Astrocyte (in vitro differentiated cells and primary cell): ENCODE results near the gene YPEL1. TPM values are rescaled to one million over a fixed set of nuclear protein-coding genes. Genes with fewer than 3 reads are reported as not detected.

ENCODE experiments used
- DNase-seq: peaks from one replicate; pipeline ENCODE4 v3.0.0-alpha.2; 2010; ENCODE audit warnings: low read depth
- FAIRE-seq: peaks from 2 replicates; lab custom pipeline; 2011; peaks lifted over from hg19 to GRCh38; lab: Jason Lieb, UNC
- H2AFZ ChIP-seq: 2 replicates; pipeline ENCODE4 v1.6.0; 2012; ENCODE audit warnings: low read depth, low read length, inconsistent platforms
- H3K27ac ChIP-seq: 2 replicates; pipeline ENCODE4 v1.5.1; 2011; ENCODE audit warnings: low read depth, low read length, inconsistent platforms
- H3K27me3 ChIP-seq: 2 replicates; pipeline ENCODE4 v1.6.0; 2011; ENCODE audit warnings: low read length, inconsistent platforms; ENCODE audit not compliant: insufficient read depth
- H3K36me3 ChIP-seq: 2 replicates; pipeline ENCODE4 v1.5.1; 2011; ENCODE audit warnings: low read length, inconsistent platforms; ENCODE audit not compliant: insufficient read depth
- H3K4me1 ChIP-seq: 2 replicates; pipeline ENCODE4 v1.5.1; 2011; ENCODE audit warnings: low read length, inconsistent platforms; ENCODE audit not compliant: insufficient read depth
- H3K4me2 ChIP-seq: 2 replicates; pipeline ENCODE4 v1.6.0; 2012; ENCODE audit warnings: low read length, inconsistent platforms
- H3K4me3 ChIP-seq: 2 replicates; pipeline ENCODE4 v1.5.1; 2011; ENCODE audit warnings: low read depth, mild to moderate bottlenecking, low read length, inconsistent platforms; ENCODE audit not compliant: insufficient read depth
- H3K79me2 ChIP-seq: 2 replicates; pipeline ENCODE4 v1.6.0; 2012; ENCODE audit warnings: mild to moderate bottlenecking, low read length, inconsistent platforms; ENCODE audit not compliant: insufficient read depth
- H3K9ac ChIP-seq: 2 replicates; pipeline ENCODE4 v1.6.0; 2012; ENCODE audit warnings: mild to moderate bottlenecking, low read length, inconsistent platforms
- H3K9me3 ChIP-seq: 2 replicates; pipeline ENCODE4 v1.5.1; 2012; ENCODE audit warnings: low read depth, mild to moderate bottlenecking, low read length, inconsistent platforms; ENCODE audit not compliant: insufficient read depth
- H4K20me1 ChIP-seq: 2 replicates; pipeline ENCODE4 v1.6.0; 2012; ENCODE audit warnings: low read length, inconsistent platforms; ENCODE audit not compliant: insufficient read depth
- H3K27ac Mint-ChIP-seq: one replicate; pipeline ENCODE4 v1.8.0; 2021; ENCODE audit warnings: mild to moderate bottlenecking, mixed read lengths; ENCODE audit not compliant: unreplicated experiment
- H3K27me3 Mint-ChIP-seq: one replicate; pipeline ENCODE4 v1.8.0; 2021; ENCODE audit warnings: low read depth, mixed read lengths; ENCODE audit not compliant: unreplicated experiment
- H3K36me3 Mint-ChIP-seq: one replicate; pipeline ENCODE4 v1.8.0; 2021; ENCODE audit warnings: low read depth, mixed read lengths; ENCODE audit not compliant: unreplicated experiment
- H3K4me1 Mint-ChIP-seq: one replicate; pipeline ENCODE4 v1.8.0; 2021; ENCODE audit warnings: low read depth, mixed read lengths; ENCODE audit not compliant: unreplicated experiment
- H3K4me3 Mint-ChIP-seq: one replicate; pipeline ENCODE4 v1.8.0; 2021; ENCODE audit warnings: mild to moderate bottlenecking, moderate library complexity, mixed read lengths; ENCODE audit not compliant: unreplicated experiment
- H3K9me3 Mint-ChIP-seq: one replicate; pipeline ENCODE4 v1.8.0; 2021; ENCODE audit warnings: mild to moderate bottlenecking, mixed read lengths; ENCODE audit not compliant: unreplicated experiment
- CTCF ChIP-seq: IDR thresholded peaks from 2 replicates; pipeline ENCODE4 v1.5.1; 2011; ENCODE audit warnings: low read depth, mild to moderate bottlenecking, inconsistent platforms, low read length, moderate library complexity; ENCODE audit not compliant: insufficient read depth
- EZH2 ChIP-seq: IDR thresholded peaks from 2 replicates; pipeline ENCODE4 v1.6.1; 2012; ENCODE audit warnings: mild to moderate bottlenecking, low read length, inconsistent platforms; ENCODE audit not compliant: insufficient read depth
- total RNA-seq: library from RNA; stranded (reverse); gene quantifications from 2 replicates; pipeline ENCODE4 v1.2.1, GENCODE V29; 2021

The YPEL1 gene
- total RNA-seq, 1 donor from 2014 or later: 0.86 TPM

GRCh38 chr22:21681566-21682370, 53.8 kb downstream of the YPEL1 start:
- H3K27me3 ChIP-seq: no peaks in the 10 kb centered on the region
- Mint-ChIP-seq H3K9me3 (no peaks in the 10 kb centered on the region), H3K27me3 (no peaks in the 10 kb centered on the region), H3K4me1 (peaks cover 4% of the 10 kb centered on the region), H3K27ac (no peak overlapping the region), H3K4me3 (no peak overlapping the region), H3K36me3 (peaks cover 17% of the 10 kb centered on the region)
- no peak overlapping the region for H3K9ac ChIP-seq
- no peak overlapping the region for H3K4me3 ChIP-seq
- DNase-seq (no peak), FAIRE-seq (no peak)
- no peak overlapping the region for H2AFZ ChIP-seq
- peaks cover 4% of the 10 kb centered on the region for H3K4me1 ChIP-seq
- H3K4me2 ChIP-seq: no peak overlapping the region
- H4K20me1 ChIP-seq: peaks cover 14% of the 10 kb centered on the region
- TF ChIP-seq EZH2: no peak
- TF ChIP-seq CTCF: no peak
- no peaks in the 10 kb centered on the region for H3K36me3 ChIP-seq
- H3K79me2 ChIP-seq: no peaks in the 10 kb centered on the region
- H3K9me3 ChIP-seq: no peaks in the 10 kb centered on the region
- no peak overlapping the region for H3K27ac ChIP-seq

- no peak overlapping the region for H3K9ac ChIP-seq
- peaks cover 24% of the 10 kb centered on the region for H3K36me3 Mint-ChIP-seq
- peaks cover 4% of the 10 kb centered on the region for H3K4me1 ChIP-seq
- no peak overlapping the region for H3K27ac Mint-ChIP-seq
- H3K9me3 Mint-ChIP-seq: no peaks in the 10 kb centered on the region
- H3K27ac ChIP-seq: no peak overlapping the region
- no peak for TF ChIP-seq CTCF
- no peak for TF ChIP-seq EZH2
- no peak overlapping the region for H3K4me2 ChIP-seq
- no peak overlapping the region for H2AFZ ChIP-seq
- no peaks in the 10 kb centered on the region for H3K79me2 ChIP-seq
- H3K27me3 Mint-ChIP-seq: no peaks in the 10 kb centered on the region
- peaks cover 4% of the 10 kb centered on the region for H3K4me1 Mint-ChIP-seq
- H3K27me3 ChIP-seq: no peaks in the 10 kb centered on the region
- FAIRE-seq (no peak), DNase-seq (no peak)
- H3K4me3 ChIP-seq: no peak overlapping the region
- H4K20me1 ChIP-seq: peaks cover 14% of the 10 kb centered on the region
- no peaks in the 10 kb centered on the region for H3K9me3 ChIP-seq
- H3K4me3 Mint-ChIP-seq: no peak overlapping the region
- H3K36me3 ChIP-seq: no peaks in the 10 kb centered on the region
Measured at GRCh38 chr22:21680830-21681565, 54.6 kb downstream of the YPEL1 start.
